ENCODE results near the gene B4GALT5.
"Not testable (repeated sequence)": the region's sequence is repeated elsewhere in the genome, so short reads cannot be mapped to it uniquely, and the experiment has no call there.

Gene B4GALT5

GRCh38 chr20:49677777-49678758 lies 35.6 kb downstream of the B4GALT5 start:
- DNase-seq = no peak

GRCh38 chr20:49676581-49677291 lies 36.9 kb downstream of the B4GALT5 start:
- DNase-seq = peak; percentile 65

GRCh38 chr20:49675368-49676151 lies 38.1 kb downstream of the B4GALT5 start:
- DNase-seq = no peak

GRCh38 chr20:49674383-49675352 lies 39.0 kb downstream of the B4GALT5 start:
- DNase-seq = no peak

GRCh38 chr20:49672096-49672664 lies 41.5 kb downstream of the B4GALT5 start:
- DNase-seq = no peak

- DNase-seq = no peak
Measured at GRCh38 chr20:49671433-49671832, 42.2 kb downstream of the B4GALT5 start.

- DNase-seq = no peak
Measured at GRCh38 chr20:49669601-49670189, 44.0 kb downstream of the B4GALT5 start.

GRCh38 chr20:49668878-49669195 lies 44.8 kb downstream of the B4GALT5 start:
- not testable (repeated sequence) for DNase-seq

- DNase-seq = peak; percentile 83
Measured at GRCh38 chr20:49668181-49668877, 45.3 kb downstream of the B4GALT5 start.

- no peak for DNase-seq
Measured at GRCh38 chr20:49666911-49667310, 46.8 kb downstream of the B4GALT5 start.

GRCh38 chr20:49665796-49666195 lies 47.9 kb downstream of the B4GALT5 start:
- DNase-seq = no peak

GRCh38 chr20:49664612-49665313 lies 48.9 kb downstream of the B4GALT5 start:
- DNase-seq = no peak

GRCh38 chr20:49663112-49663511 lies 50.6 kb downstream of the B4GALT5 start:
- DNase-seq = no peak

GRCh38 chr20:49661560-49662329 lies 51.9 kb downstream of the B4GALT5 start:
- no peak for DNase-seq

- no peak for DNase-seq
Measured at GRCh38 chr20:49660912-49661311, 52.8 kb downstream of the B4GALT5 start.

- no peak for DNase-seq
Measured at GRCh38 chr20:49659056-49659455, 54.6 kb downstream of the B4GALT5 start.

- DNase-seq = no peak
Measured at GRCh38 chr20:49658508-49658907, 55.2 kb downstream of the B4GALT5 start.

- no peak for DNase-seq
Measured at GRCh38 chr20:49657118-49657901, 56.4 kb downstream of the B4GALT5 start.
